Skin epidermis (tissue), 12 donors: ENCODE data around the gene ARID4B.
A peak's percentile ranks its signal among the peaks of the same experiment; 100 is the strongest.
"Not testable (repeated sequence)": the region's sequence is repeated elsewhere in the genome, so short reads cannot be mapped to it uniquely, and the experiment has no call there.

ENCODE experiments used
- H3K27ac ChIP-seq, 21 experiments: fragments of 200-600 bp; sonication (generic) in 11 of 21; one replicate each; pipeline ENCODE4 v1.5.0; 2020; ENCODE audit warnings: mild to moderate bottlenecking in 3 of 21, inconsistent platforms in 2 of 21, moderate library complexity in 2 of 21
- H3K4me3 ChIP-seq, 7 experiments: fragments of 200-600 bp; sonication (generic) in 2 of 7; one replicate each; pipeline ENCODE4 v1.5.0; 2020; ENCODE audit warnings: inconsistent platforms in 2 of 7, mild to moderate bottlenecking in 2 of 7, moderate library complexity in 1 of 7

ARID4B gene

GRCh38 chr1:235278915-235279292 is 49.1 kb downstream of the ARID4B start:
- H3K4me3 ChIP-seq: no peak overlapping the region
- no peak overlapping the region for H3K27ac ChIP-seq

GRCh38 chr1:235278233-235278914 is 49.6 kb downstream of the ARID4B start:
- Histone ChIP-seq H3K4me3 (no peak overlapping the region), H3K27ac (no peak overlapping the region)

- H3K4me3 ChIP-seq: no peak overlapping the region
Measured at GRCh38 chr1:235277709-235278108, 50.3 kb downstream of the ARID4B start.

GRCh38 chr1:235275836-235276235 is 52.1 kb downstream of the ARID4B start:
- Histone ChIP-seq H3K4me3 (no peak overlapping the region), H3K27ac (no peak overlapping the region)

More at GRCh38 chr1:235277709-235278108, 50.3 kb downstream of the ARID4B start:
- no peak overlapping the region for H3K27ac ChIP-seq

- Histone ChIP-seq H3K4me3 (no peak overlapping the region), H3K27ac (no peak overlapping the region)
Measured at GRCh38 chr1:235275223-235275622, 52.8 kb downstream of the ARID4B start.

GRCh38 chr1:235272851-235273250 is 55.1 kb downstream of the ARID4B start:
- no peak overlapping the region for H3K4me3 ChIP-seq
- no peak overlapping the region for H3K27ac ChIP-seq

- H3K4me3 ChIP-seq: no peak overlapping the region
- peak overlapping the region in 9 of 21 experiments; percentile 2 to 49 (median 15) for H3K27ac ChIP-seq
Measured at GRCh38 chr1:235270625-235271024, 57.4 kb downstream of the ARID4B start.

GRCh38 chr1:235269990-235270389 is 58.0 kb downstream of the ARID4B start:
- peak overlapping the region in 5 of 21 experiments; percentile 5 to 41 (median 26) for H3K27ac ChIP-seq
- not testable (repeated sequence) for H3K4me3 ChIP-seq

GRCh38 chr1:235268379-235269125 is 59.4 kb downstream of the ARID4B start:
- Histone ChIP-seq H3K4me3 (no peak overlapping the region), H3K27ac (no peak overlapping the region)

GRCh38 chr1:235266967-235267366 is 61.0 kb downstream of the ARID4B start:
- H3K4me3 ChIP-seq: no peak overlapping the region
- H3K27ac ChIP-seq: no peak overlapping the region

- Histone ChIP-seq H3K27ac (no peak overlapping the region), H3K4me3 (no peak overlapping the region)
Measured at GRCh38 chr1:235266325-235266724, 61.7 kb downstream of the ARID4B start.

GRCh38 chr1:235265900-235266299 is 62.1 kb downstream of the ARID4B start:
- Histone ChIP-seq H3K27ac (peak overlapping the region in 1 of 21 experiments; percentile 3), H3K4me3 (no peak overlapping the region)

GRCh38 chr1:235264327-235264726 is 63.7 kb downstream of the ARID4B start:
- no peak overlapping the region for H3K27ac ChIP-seq
- H3K4me3 ChIP-seq: no peak overlapping the region

- Histone ChIP-seq H3K27ac (no peak overlapping the region), H3K4me3 (no peak overlapping the region)
Measured at GRCh38 chr1:235262539-235262938, 65.4 kb downstream of the ARID4B start.

- H3K4me3 ChIP-seq: no peak overlapping the region
- no peak overlapping the region for H3K27ac ChIP-seq
Measured at GRCh38 chr1:235261243-235261642, 66.7 kb downstream of the ARID4B start.

GRCh38 chr1:235259133-235259778 is 68.7 kb downstream of the ARID4B start:
- H3K4me3 ChIP-seq: no peak overlapping the region
- H3K27ac ChIP-seq: peak overlapping the region in 3 of 21 experiments; percentile 2 to 21 (median 20)

GRCh38 chr1:235258068-235258467 is 69.9 kb downstream of the ARID4B start:
- H3K27ac ChIP-seq, H3K4me3 ChIP-seq: not testable (repeated sequence)

GRCh38 chr1:235254721-235255120 is 73.3 kb downstream of the ARID4B start:
- Histone ChIP-seq H3K27ac (no peak overlapping the region), H3K4me3 (no peak overlapping the region)

GRCh38 chr1:235253219-235253962 is 74.6 kb downstream of the ARID4B start:
- no peak overlapping the region for H3K27ac ChIP-seq
- no peak overlapping the region for H3K4me3 ChIP-seq

- H3K4me3 ChIP-seq: no peak overlapping the region
- H3K27ac ChIP-seq: no peak overlapping the region
Measured at GRCh38 chr1:235250430-235250829, 77.5 kb downstream of the ARID4B start.
